DMS79 (cell line): ENCODE measurements around the gene MFN2.

ENCODE experiments used
- DNase-seq: peaks from one replicate; lab custom pipeline; 2025; lab: John Stamatoyannopoulos, UW

MFN2 gene

GRCh38 chr1:12049616-12050015 lies 69.4 kb downstream of the MFN2 start:
- no peak for DNase-seq

DNA sequence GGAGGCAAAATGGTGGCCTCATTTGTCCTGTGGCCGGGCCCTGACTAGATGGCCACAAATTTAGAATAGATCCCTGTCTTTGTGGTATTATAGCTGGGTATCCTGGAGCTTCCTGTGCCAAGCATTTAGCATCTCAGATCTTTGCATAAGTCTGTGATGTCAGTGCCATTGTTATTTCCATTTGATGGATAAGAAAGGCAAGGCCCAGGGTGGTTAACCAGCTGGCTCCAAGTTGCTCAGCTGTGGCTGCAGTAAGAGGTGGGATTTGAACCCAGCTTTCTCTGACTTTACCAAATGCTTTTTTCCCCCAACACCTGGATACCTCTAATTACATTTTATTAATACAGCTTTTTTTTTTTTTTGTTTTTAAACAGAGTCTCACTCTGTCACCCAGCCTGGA lies 71.1 kb downstream of the MFN2 start:
- no peak for DNase-seq

DNA sequence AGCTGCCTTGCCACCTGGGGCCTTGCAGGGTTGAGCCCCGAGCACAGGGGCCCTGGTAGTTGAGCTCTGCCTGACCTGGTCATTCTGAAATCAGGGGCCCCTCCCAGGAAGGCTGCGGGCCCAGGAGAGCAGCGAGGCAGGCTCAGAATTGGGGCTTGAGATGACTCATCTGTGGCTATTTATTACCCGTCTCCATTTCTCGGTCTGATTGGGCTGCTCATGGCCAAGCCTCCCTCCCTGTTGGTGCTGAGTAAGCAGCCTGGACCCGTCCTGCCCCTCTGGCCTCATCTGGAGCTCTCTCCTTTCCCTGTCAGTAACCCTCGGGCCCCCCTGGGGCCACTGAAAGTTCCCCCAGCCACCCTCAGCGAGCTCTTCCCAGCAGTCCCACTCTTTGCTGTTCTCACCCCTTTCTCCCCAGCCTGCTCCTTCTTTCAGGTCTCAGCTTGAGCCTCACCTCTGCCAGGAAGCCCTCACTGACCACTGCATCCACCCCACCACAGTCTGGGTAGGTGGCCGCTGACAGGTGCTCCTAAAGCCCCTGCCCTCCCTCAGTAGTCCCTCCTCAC lies 71.8 kb downstream of the MFN2 start:
- no peak for DNase-seq

- DNase-seq: no peak
These were observed 72.9 kb downstream of the MFN2 start for GRCh38 chr1:12052997-12053686.

DNA sequence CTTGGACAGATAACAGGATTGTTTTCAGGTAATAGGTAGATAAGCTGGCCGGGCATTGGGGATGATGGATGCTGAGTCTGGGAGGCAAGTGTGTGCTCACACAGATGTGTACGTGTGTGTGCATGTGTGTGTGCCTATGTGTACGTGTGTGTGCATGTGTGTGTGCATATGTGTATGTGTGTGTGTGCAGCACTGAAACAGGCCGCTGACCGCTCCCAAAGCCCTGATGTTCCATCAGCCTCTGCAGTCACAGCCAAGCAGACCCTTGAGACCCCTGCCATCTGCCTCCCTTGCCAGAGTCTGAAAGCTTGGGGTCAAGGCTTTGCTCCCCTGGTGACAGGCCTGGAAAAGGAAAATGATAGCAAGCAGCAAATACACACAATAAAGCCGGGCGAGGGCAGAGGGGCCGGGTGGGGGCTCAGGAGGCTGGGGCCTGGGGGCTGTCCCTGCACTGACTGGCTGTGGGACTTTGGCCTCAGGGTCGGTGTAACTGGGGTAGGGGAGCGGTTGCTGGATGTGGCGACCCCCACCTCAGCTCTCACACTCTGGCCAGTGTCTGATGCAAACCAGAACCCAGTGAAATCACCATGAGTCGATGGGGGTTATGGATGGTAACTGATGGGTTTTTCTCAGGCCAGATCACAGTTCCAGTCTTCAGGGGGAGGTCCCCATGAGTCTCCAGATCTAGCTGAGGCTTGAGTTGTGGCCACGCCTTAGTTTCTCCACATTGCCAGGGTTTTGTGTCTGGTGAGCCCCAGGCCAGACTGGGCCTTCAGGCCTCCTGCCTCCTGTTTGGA lies 73.7 kb downstream of the MFN2 start:
- no peak for DNase-seq

- no peak for DNase-seq
These were observed 75.0 kb downstream of the MFN2 start for GRCh38 chr1:12055259-12055658.

GRCh38 chr1:12056331-12056841 lies 76.1 kb downstream of the MFN2 start:
- DNase-seq: no peak

DNA sequence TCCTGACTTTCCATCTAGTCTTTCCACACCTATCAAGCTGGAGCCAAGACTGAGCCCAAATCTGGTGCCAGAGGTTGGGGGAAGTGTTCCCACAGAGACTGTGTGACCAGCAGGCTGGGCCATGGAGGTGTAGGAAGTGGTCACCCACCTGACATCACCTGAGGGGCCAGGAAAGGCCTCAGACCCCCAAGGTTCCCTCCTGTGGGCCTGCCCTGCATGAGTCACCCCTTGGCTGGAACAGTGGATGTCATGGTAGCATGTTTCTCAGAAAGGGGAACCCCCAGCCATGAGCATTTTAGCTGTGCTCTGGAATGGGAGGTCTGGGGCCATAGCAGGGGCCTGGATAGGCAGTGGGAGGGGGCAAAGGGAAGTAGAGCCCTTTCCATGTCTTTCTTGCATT lies 77.1 kb downstream of the MFN2 start:
- no peak for DNase-seq

DNA sequence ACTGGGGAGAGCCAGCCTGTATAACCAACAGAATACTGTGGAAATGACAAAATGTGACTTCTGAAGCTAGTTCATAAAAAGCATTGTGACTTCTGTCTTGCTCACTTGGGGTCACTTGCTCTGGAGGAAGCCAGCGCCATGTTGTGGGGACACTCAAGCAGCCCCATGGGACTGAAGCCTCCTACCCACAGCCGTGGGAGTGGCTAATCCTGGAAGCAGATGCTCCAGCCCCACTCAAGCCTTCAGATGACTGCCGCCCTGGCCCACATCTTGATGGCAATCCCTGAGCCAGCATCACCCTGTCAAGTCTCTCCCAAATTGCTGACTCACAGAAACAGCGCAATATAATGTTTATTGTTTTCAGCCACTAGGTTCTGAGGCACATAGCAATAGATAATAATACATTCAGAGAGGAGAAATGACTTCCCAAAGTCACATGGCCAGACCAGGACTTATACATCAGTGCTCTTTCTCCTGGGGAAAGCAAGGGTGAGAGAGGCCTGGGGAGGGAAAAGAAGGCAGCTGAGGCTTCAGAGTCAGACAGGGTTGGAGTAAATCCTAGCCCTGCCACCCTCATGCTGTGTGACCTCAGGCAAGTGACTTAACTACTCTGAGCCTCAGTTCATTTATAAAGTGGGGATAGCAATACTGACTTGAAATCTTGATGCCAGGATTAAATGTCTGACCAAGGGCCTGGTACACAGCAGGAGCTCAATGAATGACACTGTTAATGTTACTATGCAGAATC lies 77.9 kb downstream of the MFN2 start:
- no peak for DNase-seq

DNA sequence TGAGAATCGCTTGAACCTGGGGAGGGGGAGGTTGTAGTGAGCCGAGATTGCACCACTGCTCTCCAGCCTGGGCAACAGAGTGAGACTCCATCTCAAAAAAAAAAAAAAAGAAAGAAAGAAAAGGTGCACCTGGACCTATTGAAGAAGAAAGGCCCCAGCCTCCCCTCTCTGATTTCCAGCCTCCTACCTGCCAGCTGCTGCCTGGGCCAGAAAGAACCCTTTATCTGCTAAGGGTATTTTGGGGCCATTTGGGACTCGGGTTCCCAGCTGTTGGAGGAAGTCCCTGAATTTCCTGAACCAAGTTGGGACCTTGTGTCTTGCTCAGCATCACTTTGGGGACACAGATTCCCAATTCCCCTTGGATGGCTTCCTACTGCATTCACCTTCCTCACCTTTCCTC lies 79.0 kb downstream of the MFN2 start:
- no peak for DNase-seq

DNA sequence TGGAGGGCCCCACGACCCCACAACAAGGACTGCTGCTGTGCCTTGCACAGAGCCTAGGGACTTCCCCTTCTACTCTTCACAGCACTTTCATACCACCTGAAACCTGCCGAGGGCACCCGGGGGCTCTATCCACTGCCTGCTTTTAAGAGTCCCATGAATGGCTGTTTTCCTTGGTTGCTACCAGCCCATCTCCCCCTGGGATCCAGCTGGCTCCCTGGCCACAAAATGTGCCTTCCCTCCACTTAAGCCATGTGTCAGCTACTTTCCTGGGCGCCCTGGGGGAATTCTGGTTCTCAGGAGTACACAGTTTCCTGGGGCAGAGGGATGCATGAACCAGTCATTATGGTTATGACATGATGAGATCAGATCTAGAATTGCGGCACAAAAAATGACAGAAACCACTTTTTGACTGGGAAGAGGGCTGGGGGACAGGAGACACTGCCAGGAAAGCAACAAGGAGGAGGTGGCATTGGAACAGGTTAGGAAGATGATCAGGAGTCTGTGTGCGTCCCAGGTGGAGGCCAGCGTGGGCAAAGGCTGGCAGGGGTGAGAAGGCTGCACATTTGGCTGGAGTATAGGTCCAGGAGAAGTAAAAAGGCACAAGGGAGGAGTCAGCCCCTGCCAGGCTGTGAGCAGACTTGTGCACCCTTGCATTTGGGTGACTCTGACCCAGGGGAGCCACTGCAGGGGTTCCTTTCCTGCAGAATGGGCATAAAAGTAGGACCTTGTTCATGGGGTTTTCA lies 79.6 kb downstream of the MFN2 start:
- no peak for DNase-seq

- DNase-seq: no peak
These were observed 80.3 kb downstream of the MFN2 start for GRCh38 chr1:12060500-12060899.
